H1 (cell line): ENCODE data around the gene CDC42SE2. TPM values are rescaled to one million over a fixed set of nuclear protein-coding genes. Genes with fewer than 3 reads are reported as not detected.

ENCODE experiments used
- CHD7 ChIP-seq: fragments of 300-600 bp; sonication (generic); IDR thresholded peaks from 2 replicates; pipeline ENCODE4 v1.7.1; 2012; ENCODE audit warnings: low read length, moderate library complexity, mild to moderate bottlenecking, inconsistent platforms; ENCODE audit not compliant: insufficient replicate concordance
- RAD21 ChIP-seq, 2 experiments: IDR thresholded peaks in 1 of 2; conservative IDR thresholded peaks in 1 of 2; 2 replicates each; pipeline ENCODE4 v1.6.1; 2011; ENCODE audit warnings: low read depth in 2 of 2, low read length in 2 of 2, improper control_type of control experiment in 1 of 2, inconsistent platforms in 1 of 2, mild to moderate bottlenecking in 1 of 2, moderate library complexity in 1 of 2
- polyA plus RNA-seq, 7 experiments: library from polyadenylated mRNA; depleted of rRNA in 3 of 7; stranded (reverse) in 5 of 7; unstranded in 2 of 7; fragments of >200 nt in 5 of 7; fragments of 200-250 nt in 2 of 7; gene quantifications; 1 replicate in 5 of 7; 2 replicates in 1 of 7; 4 replicates in 1 of 7; pipeline versions ENCODE4 v1.2.1 to v1.2.3, GENCODE V29; 2011 to 2013; ENCODE audit warnings: missing spikeins in 2 of 7, mixed read lengths in 2 of 7
- total RNA-seq: library from RNA; stranded (reverse); fragmentation: NEBNext Ultra II Directional; extraction: Animal tissue kit (Norgen Biotek cat#: 25700); gene quantifications from 2 replicates; pipeline ENCODE4 v1.2.1, GENCODE V29; 2021

The CDC42SE2 gene
- total and polyA plus RNA-seq, 2 of the 8 experiments (the other 6 are each of a cell fraction or from before 2014, with no cell fraction given) = 16.7 to 30.8 TPM

- no peak for TF ChIP-seq CHD7
- TF ChIP-seq RAD21 (IDR thresholded peaks at IDR 0.05 in 1 of 2, conservative IDR thresholded peaks at IDR 0.05 in 1 of 2; ENCODE audit: low read depth in 2 of 2, low read length in 2 of 2) = no peak
- TF ChIP-seq, all 59 proteins: peak for 5
Observed at GRCh38 chr5:131264451-131265099, 722 bp downstream of the CDC42SE2 start (continued).
